Measurements from ENCODE around the gene LPCAT1.
"Not testable (repeated sequence)": the region's sequence is repeated elsewhere in the genome, so short reads cannot be mapped to it uniquely, and the experiment has no call there.

LPCAT1 gene

DNA sequence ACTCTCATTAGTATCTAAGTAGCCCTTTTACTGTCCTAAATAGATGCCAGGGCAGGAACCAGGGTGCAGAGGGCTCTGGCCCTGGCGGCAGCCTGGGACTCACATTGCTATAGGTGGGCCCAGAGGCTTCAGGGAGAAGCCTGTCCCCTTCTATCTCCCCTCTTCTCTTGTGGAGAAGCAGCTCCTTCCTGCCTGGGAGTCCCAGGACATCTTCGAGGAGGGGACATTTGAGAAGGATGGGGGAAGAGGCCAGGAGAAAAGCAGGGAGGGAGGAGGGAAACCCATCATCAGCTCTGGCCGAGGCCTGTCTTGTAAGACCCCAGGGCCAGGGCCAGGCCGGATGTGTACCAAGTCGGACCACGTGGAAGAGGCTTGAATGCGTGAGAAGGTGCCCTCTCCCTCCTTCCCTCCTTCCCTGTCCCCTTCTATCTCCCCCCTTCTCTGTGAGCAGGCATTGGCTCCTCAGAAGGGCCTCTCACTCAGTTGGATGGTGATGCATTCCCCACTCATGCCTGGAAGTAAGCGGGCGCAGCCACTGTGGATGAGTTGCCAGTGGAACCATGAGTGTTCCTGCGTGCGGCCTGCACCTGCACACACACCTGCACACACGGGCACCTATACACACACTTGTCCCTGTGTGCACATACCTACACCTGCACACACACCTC lies 20.7 kb upstream of the LPCAT1 start:
- H3K4me3 ChIP-seq (replicated peaks; ENCODE audit: low read depth, low read length) = no peak overlapping the region
- DNase-seq (ENCODE audit: low read depth) = no peak
- TF ChIP-seq, protein P1, sequence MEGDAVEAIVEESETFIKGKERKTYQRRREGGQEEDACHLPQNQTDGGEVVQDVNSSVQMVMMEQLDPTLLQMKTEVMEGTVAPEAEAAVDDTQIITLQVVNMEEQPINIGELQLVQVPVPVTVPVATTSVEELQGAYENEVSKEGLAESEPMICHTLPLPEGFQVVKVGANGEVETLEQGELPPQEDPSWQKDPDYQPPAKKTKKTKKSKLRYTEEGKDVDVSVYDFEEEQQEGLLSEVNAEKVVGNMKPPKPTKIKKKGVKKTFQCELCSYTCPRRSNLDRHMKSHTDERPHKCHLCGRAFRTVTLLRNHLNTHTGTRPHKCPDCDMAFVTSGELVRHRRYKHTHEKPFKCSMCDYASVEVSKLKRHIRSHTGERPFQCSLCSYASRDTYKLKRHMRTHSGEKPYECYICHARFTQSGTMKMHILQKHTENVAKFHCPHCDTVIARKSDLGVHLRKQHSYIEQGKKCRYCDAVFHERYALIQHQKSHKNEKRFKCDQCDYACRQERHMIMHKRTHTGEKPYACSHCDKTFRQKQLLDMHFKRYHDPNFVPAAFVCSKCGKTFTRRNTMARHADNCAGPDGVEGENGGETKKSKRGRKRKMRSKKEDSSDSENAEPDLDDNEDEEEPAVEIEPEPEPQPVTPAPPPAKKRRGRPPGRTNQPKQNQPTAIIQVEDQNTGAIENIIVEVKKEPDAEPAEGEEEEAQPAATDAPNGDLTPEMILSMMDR (IDR thresholded peaks at IDR 0.05; ENCODE audit: low read length, missing control alignments) = no peak

DNA sequence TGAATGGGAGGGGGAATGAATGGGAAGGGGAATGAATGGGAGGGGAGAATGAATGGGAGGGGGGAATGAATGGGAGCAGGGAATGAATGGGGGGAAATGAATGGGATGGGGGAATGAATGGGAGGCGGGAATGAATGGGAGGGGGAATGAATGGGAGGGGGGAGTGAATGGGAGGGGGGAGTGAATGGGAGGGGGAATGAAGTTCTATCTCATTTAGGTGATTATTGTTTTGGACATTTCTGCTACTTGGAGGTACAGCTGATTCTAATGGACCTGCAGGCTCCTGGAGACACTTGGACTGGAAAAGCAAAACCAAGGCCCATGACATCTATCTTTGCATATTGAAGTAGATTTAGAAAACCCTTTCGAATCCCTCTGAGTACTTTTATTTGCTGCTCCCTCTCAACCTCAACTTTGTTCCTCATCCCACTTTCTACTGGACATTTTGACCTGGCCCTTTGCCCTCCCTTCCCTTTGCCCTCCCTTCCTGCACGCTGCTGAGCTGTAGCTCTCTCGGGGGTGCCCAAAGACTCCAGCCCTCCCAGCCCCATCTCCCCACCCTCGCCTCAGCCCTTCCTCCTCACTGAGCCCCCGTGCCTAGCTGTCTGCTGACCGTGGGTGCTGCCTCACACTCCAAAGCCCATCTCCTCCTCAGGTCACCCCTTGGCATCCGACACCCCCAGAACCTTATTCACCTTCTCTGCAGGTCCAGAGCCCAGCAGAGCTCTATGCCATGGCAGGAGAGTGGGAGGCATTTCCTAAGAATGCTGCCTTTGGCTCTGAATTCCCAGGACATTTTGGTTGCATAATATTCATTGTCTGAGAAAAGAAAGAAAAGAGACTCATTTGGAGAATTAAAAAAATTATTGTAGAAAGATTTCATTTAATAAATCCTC lies 19.9 kb upstream of the LPCAT1 start:
- TF ChIP-seq, protein P1 (IDR thresholded peaks at IDR 0.05; ENCODE audit: low read length, missing control alignments) = no peak
- DNase-seq (ENCODE audit: low read depth) = peak; percentile 72
- no peak overlapping the region for H3K4me3 ChIP-seq (replicated peaks; ENCODE audit: low read depth, low read length)

DNA sequence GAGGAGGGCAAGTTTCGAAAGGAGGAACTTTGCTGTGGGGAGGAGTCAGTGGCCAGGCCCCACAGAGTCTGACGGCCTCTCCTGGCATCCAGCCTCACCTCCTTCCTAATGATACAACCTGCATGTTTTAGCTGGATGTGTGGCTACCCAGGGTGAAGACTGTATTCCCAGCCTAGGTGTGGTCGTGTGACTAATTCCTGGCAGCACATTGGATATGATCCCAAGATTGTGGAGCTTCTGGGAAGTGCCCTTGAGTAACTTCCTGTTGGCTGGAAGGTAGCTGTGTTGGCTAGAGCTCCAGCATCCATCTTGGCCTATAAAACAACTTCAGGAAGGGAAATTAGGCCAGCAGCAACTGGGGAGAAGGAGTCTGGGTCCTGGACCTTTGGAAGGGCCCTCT lies 19.0 kb upstream of the LPCAT1 start:
- no peak overlapping the region for H3K4me3 ChIP-seq (replicated peaks; ENCODE audit: low read depth, low read length)
- TF ChIP-seq, protein P1 (IDR thresholded peaks at IDR 0.05; ENCODE audit: low read length, missing control alignments) = no peak
- DNase-seq (ENCODE audit: low read depth) = peak; percentile 97

DNA sequence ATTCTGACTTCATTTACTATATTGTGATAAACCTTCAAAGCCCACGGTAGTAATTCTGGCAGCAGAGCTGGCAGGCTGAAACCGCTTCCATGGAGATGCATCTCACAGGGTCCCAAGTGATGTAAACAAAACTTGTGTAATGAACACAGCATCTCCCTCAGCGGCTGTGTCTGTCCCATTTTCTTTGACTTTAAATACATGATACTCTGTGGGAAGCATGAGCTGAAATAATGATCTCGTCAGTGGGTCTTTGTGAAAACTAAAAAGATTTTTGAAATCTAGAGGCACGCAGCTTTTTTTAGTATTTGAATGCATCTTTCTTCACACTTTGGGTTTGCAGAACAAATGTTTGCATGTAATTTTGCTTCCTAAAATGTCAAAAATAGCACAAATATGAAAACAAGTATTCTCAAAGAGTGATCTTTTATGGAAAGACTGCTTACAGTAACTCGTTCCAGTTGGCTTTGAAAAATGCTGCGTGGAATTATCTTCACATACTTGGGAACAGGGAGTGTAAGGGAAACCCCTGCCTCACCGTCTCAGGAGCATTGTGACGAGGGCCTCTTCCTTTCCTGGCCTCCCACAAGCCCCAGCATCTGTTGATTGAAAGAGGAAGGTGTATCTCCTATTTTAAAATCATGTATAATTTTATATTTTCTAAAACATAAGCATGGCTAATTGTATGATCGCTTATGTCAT lies 18.1 kb upstream of the LPCAT1 start:
- no peak overlapping the region for H3K4me3 ChIP-seq (replicated peaks; ENCODE audit: low read depth, low read length)
- DNase-seq (ENCODE audit: low read depth) = peak; percentile 56
- TF ChIP-seq, protein P1 (IDR thresholded peaks at IDR 0.05; ENCODE audit: low read length, missing control alignments) = no peak

DNA sequence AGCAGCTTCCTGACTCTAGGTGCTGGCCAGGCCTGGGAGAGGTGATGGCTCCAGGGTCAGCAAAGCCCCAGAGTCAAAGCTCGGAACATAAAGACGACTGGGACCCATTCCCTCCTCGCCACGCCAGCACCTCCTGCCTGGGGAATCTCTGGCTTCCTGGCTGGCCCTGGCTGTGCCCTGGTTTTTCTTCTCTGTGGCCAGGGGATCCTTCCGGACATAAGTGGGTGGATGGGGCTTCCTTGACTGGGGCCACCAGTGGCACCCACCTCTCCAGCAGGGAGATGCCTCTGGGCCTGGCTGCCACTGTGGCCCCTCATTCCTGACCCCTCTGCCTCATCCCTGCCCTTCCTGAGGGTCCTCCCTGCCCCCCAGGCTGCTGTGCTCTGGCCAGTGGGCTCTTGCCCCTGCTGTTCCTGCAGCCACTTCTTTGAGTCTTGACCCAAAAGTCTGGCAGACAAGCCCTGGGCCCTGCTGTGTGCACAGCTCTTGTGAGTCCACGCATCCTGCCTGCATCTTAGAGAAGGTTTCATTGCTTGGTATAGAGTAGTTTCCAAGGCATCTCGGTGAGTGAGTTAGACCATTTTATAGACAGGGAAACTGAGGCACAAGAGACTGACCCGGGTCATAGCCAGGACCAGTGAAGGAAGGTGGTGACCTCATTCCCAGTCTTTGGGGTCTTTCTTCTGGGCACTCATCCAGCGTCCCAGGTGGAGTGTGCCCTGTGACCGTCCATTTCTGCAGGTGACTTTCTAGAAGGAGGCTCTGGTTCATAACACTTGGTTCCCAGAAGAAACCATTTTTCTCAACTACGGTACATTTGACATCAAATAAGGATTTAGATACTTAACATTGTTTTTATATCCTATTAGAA lies 17.3 kb upstream of the LPCAT1 start:
- H3K4me3 ChIP-seq (replicated peaks; ENCODE audit: low read depth, low read length) = no peak overlapping the region
- no peak for DNase-seq (ENCODE audit: low read depth)
- TF ChIP-seq, protein P1 (IDR thresholded peaks at IDR 0.05; ENCODE audit: low read length, missing control alignments) = no peak

DNA sequence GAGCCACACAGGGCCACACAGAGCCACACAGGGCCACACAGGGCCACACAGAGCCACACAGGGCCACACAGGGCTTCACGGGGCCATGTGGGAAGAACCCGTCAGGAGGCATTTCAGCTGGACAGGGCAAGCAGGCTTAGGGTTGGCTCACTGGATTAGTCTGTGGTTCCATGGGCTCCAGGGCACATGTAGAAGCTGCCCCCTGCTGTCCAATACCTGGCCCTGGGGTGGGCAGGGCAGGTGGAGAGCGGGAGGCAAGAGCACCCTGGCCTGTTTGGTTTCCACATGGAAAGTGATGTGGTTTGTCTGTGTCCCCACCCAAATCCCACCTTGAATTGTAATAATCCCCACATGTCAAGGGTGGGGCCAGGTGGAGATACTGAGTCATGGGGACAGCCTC lies 16.4 kb upstream of the LPCAT1 start:
- DNase-seq (ENCODE audit: low read depth) = no peak
- TF ChIP-seq, protein P1 (IDR thresholded peaks at IDR 0.05; ENCODE audit: low read length, missing control alignments) = no peak

DNA sequence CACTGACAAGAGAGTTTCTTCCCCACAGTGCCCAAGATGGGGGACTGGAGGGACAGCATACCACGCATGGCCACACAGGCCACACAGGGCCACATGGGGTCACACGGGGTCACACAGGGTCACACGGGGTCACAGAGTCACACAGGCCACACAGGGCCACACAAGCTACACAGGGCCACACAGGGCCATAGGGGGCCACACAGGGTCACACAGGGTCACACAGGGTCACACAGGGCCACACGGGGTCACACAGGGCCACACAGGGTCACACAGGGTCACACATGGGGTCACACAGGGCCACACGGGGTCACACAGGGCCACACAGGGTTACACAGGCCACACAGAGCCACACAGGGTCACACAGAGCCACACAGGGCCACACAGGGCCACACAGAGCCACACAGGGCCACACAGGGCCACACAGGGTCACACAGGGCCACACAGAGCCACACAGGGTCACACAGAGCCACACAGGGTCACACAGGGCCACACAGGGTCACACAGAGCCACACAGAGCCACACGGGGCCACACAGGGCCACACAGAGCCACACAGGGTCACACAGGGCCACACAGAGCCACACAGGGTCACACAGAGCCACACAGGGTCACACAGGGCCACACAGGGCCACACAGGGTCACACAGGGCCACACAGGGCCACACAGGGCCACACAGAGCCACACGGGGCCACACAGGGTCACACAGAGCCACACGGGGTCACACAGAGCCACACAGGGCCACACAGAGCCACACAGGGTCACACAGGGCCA lies 15.8 kb upstream of the LPCAT1 start:
- not testable (repeated sequence) for H3K4me3 ChIP-seq (replicated peaks; ENCODE audit: low read depth, low read length); DNase-seq (ENCODE audit: low read depth)

More for the DNA sequence above, 16.4 kb upstream of the LPCAT1 start:
- H3K4me3 ChIP-seq (replicated peaks; ENCODE audit: low read depth, low read length) = no peak overlapping the region
